ENCODE results near the gene GRIA4. TPM values are rescaled to one million over a fixed set of nuclear protein-coding genes. Genes with fewer than 3 reads are reported as not detected.

Gene GRIA4
- polyA plus RNA-seq, 3 donors = not detected

GRCh38 chr11:106021181-106021966 is 411.5 kb downstream of the GRIA4 start:
- 0% methylated on average over 10 of the region's 18 CpGs for WGBS (ENCODE audit: insufficient coverage)
- peaks cover 53% of the 10 kb centered on the region for H3K79me2 ChIP-seq (ENCODE audit: insufficient read depth, low read length)
- intact Hi-C loops (cut with micrococcal nuclease) = loop anchor here (5.0 kb wide), 1 partner anchor 56 kb away; the partner anchor contains the start of genes AASDHPPT (in 2 of the 2) and KBTBD3 (in 2 of the 2)
- peak; percentile 10 to 79 (median 48) for DNase-seq
- Mint-ChIP-seq H3K9me3 (peaks cover 0 to 2% (median 0%) of the 10 kb centered on the region in 7 donors), H3K4me1 (peaks cover 37% of the 10 kb centered on the region), H3K4me3 (peak overlapping the region; percentile 93 to 96), H3K27me3 (ENCODE audit: low read depth in 3 of 3) (peaks cover 0 to 6% (median 2%) of the 10 kb centered on the region in 3 donors), H3K27ac (peak overlapping the region; percentile 87 to 95 (median 92)), H3K36me3 (peaks cover 2 to 7% of the 10 kb centered on the region in 2 donors)
- H3K9me3 ChIP-seq (replicated peaks in 1 of 2; ENCODE audit: control insufficient read depth in 1 of 2, insufficient read depth in 1 of 2, low read length in 2 of 2) = no peaks in the 10 kb centered on the region
- peaks cover 5% of the 10 kb centered on the region for H4K20me1 ChIP-seq (ENCODE audit: insufficient read depth, low read length)
- no peak for TF ChIP-seq CTCF (IDR thresholded peaks at IDR 0.05)
- peak overlapping the region; percentile 92 for H3K4me2 ChIP-seq (replicated peaks; ENCODE audit: extremely low read depth, low read length, poor library complexity, severe bottlenecking)
- peak overlapping the region; percentile 94 for H2AFZ ChIP-seq (ENCODE audit: insufficient read depth, low read depth, low read length, poor library complexity, severe bottlenecking)
- H3K27me3 ChIP-seq (ENCODE audit: control insufficient read depth in 2 of 2, insufficient read depth in 2 of 2, low read length in 2 of 2) = no peaks in the 10 kb centered on the region
- peaks cover 14 to 28% of the 10 kb centered on the region in 2 donors for H3K4me1 ChIP-seq (ENCODE audit: control insufficient read depth in 1 of 2, insufficient read depth in 2 of 2, low read length in 2 of 2)
- H3K9ac ChIP-seq (ENCODE audit: insufficient read depth, low read length, poor library complexity, severe bottlenecking) = peak overlapping the region; percentile 75
- peak overlapping the region; percentile 77 to 80 for H3K27ac ChIP-seq (ENCODE audit: low read depth in 1 of 2, low read length in 2 of 2)
- H3K36me3 ChIP-seq (replicated peaks in 1 of 2; ENCODE audit: control insufficient read depth in 1 of 2, insufficient read depth in 2 of 2, low read length in 2 of 2) = no peaks in the 10 kb centered on the region
- H3K4me3 ChIP-seq (replicated peaks in 1 of 3; ENCODE audit: low read depth in 2 of 3, low read length in 3 of 3) = peak overlapping the region; percentile 76 to 95 (median 83)

- Mint-ChIP-seq H3K36me3 (peaks cover 2 to 7% of the 10 kb centered on the region in 2 donors), H3K27me3 (ENCODE audit: low read depth in 3 of 3) (peaks cover 0 to 6% (median 2%) of the 10 kb centered on the region in 3 donors), H3K27ac (peak within 1 kb of the TSS; percentile 87 to 95 (median 93)), H3K4me1 (peaks cover 31% of the 10 kb centered on the region), H3K4me3 (peak within 1 kb of the TSS; percentile 93 to 96), H3K9me3 (peaks cover 0 to 2% (median 2%) of the 10 kb centered on the region in 7 donors)
- Histone ChIP-seq H4K20me1 (ENCODE audit: insufficient read depth, low read length) (no peaks in the 10 kb centered on the region), H3K36me3 (replicated peaks in 1 of 2; ENCODE audit: control insufficient read depth in 1 of 2, insufficient read depth in 2 of 2, low read length in 2 of 2) (no peaks in the 10 kb centered on the region), H2AFZ (ENCODE audit: insufficient read depth, low read depth, low read length, poor library complexity, severe bottlenecking) (peak within 1 kb of the TSS; percentile 94), H3K9ac (ENCODE audit: insufficient read depth, low read length, poor library complexity, severe bottlenecking) (peak within 1 kb of the TSS; percentile 75), H3K4me3 (replicated peaks in 1 of 3; ENCODE audit: low read depth in 2 of 3, low read length in 3 of 3) (peak within 1 kb of the TSS; percentile 76 to 95 (median 83)), H3K4me1 (ENCODE audit: control insufficient read depth in 1 of 2, insufficient read depth in 2 of 2, low read length in 2 of 2) (peaks cover 14 to 22% of the 10 kb centered on the region in 2 donors), H3K9me3 (replicated peaks in 1 of 2; ENCODE audit: control insufficient read depth in 1 of 2, insufficient read depth in 1 of 2, low read length in 2 of 2) (no peaks in the 10 kb centered on the region), H3K79me2 (ENCODE audit: insufficient read depth, low read length) (peaks cover 45% of the 10 kb centered on the region), H3K27me3 (ENCODE audit: control insufficient read depth in 2 of 2, insufficient read depth in 2 of 2, low read length in 2 of 2) (no peaks in the 10 kb centered on the region), H3K4me2 (replicated peaks; ENCODE audit: extremely low read depth, low read length, poor library complexity, severe bottlenecking) (peak within 1 kb of the TSS; percentile 92), H3K27ac (ENCODE audit: low read depth in 1 of 2, low read length in 2 of 2) (peak within 1 kb of the TSS; percentile 77 to 80)
- DNase-seq = peak; percentile 98 to 99 (median 98)
- intact Hi-C loops (cut with micrococcal nuclease) = loop anchor here (5.0 kb wide), 1 partner anchor 55 kb away; the partner anchor contains the start of genes AASDHPPT (in 2 of the 2) and KBTBD3 (in 2 of the 2)
- under 1% methylated on average over 36 of the region's 48 CpGs for WGBS (ENCODE audit: insufficient coverage)
- no peak for TF ChIP-seq CTCF (IDR thresholded peaks at IDR 0.05)
Measured at GRCh38 chr11:106021967-106022794, 412.3 kb downstream of the GRIA4 start, which contains the start of gene MSANTD4. Gene MSANTD4, minus strand, starts transcription at chr11:106022240. Its CDS starts 11,323 bp downstream, at chr11:106010917.
